Ovary (tissue), 10 donors: ENCODE data around the gene KIF3B. TPM values are rescaled to one million over a fixed set of nuclear protein-coding genes. Genes with fewer than 3 reads are reported as not detected.

Experiments
- DNase-seq, 5 donors: peaks; one replicate each; pipeline ENCODE4 v3.0.0-alpha.2; 2019 to 2020
- H3K27ac ChIP-seq, 2 donors: fragments of 200-600 bp; one replicate each; pipeline versions ENCODE4 v1.5.1 to v1.8.0; 2019 to 2022
- H3K27me3 ChIP-seq: fragments of 200-600 bp; one replicate; pipeline ENCODE4 v1.8.0; 2022
- H3K36me3 ChIP-seq: fragments of 200-600 bp; sonication (generic); one replicate; pipeline ENCODE4 v1.5.1; 2019
- H3K4me1 ChIP-seq: one replicate; pipeline ENCODE4 v1.8.1; 2013; ENCODE audit warnings: mild to moderate bottlenecking, moderate library complexity; ENCODE audit not compliant: insufficient read depth
- H3K4me3 ChIP-seq: fragments of 200-600 bp; sonication (generic); one replicate; pipeline ENCODE4 v1.5.1; 2017
- H3K9me3 ChIP-seq, 2 donors: fragments of 200-600 bp in 1 of 2; sonication (generic) in 1 of 2; one replicate each; pipeline versions ENCODE4 v1.5.1 to v1.8.1; 2013 to 2019; ENCODE audit warnings: mild to moderate bottlenecking in 1 of 2, moderate library complexity in 1 of 2
- EP300 ChIP-seq: sonication (generic); formaldehyde crosslinking; IDR thresholded peaks from one replicate; pipeline ENCODE4 v1.6.1; 2017; ENCODE audit warnings: antibody characterized with exemption
- POLR2A ChIP-seq: fragments of 450-650 bp; IDR thresholded peaks from one replicate; pipeline ENCODE4 v1.6.1; 2017; ENCODE audit warnings: antibody characterized with exemption, mild to moderate bottlenecking, moderate library complexity
- WGBS, 3 donors: extraction: QIAGEN DNeasy Blood & Tissue Kit in 1 of 3; methylation state at CpG; one replicate each; pipeline versions ENCODE4 v1.1.5 to v1.1.7; 2013 to 2017; 5-methylcytosine and 5-hydroxymethylcytosine counted together
- intact Hi-C, 4 donors: fragments of 100-400 bp; cut with DNase I; formaldehyde crosslinking; loops; one replicate each; pipeline versions ENCODE4 v1.11.0 to v1.15.1; 2022 to 2023
- long read RNA-seq, 3 donors: library from polyadenylated mRNA in 2 of 3; unstranded in 2 of 3; transcript quantifications; one replicate each; pipeline ENCODE4 v2.0.0 and lab custom pipeline, GENCODE V29; 2021 to 2026
- polyA plus RNA-seq, 2 donors: library from polyadenylated mRNA; stranded (reverse); fragments of 200-250 nt in 1 of 2; fragments of 350-450 nt in 1 of 2; fragmentation: Illumina TruSeq in 1 of 2; extraction: RNeasy Lipid Tissue Mini Kit (QIAGEN cat#74804) in 1 of 2; gene quantifications; one replicate each; pipeline ENCODE4 v1.2.3, GENCODE V29; 2013 to 2014
- total RNA-seq, 7 donors: library from RNA; depleted of rRNA in 2 of 7; stranded (reverse); fragments of >200 nt in 2 of 7; fragmentation: NEBNext Ultra II Directional in 3 of 7; extraction: Animal tissue kit (Norgen Biotek cat#: 25700) in 3 of 7; gene quantifications; one replicate each; pipeline versions ENCODE4 v1.1.0 to v1.2.4, GENCODE V29; 2016 to 2023
- TF ChIP-seq, protein P1 (sequence below), 3 donors: fragments of 450-650 bp in 2 of 3; fragments of 200-600 bp in 1 of 3; IDR thresholded peaks; one replicate each; pipeline versions ENCODE4 v1.5.1 to v1.8.0; 2016 to 2022; ENCODE audit warnings: antibody characterized with exemption in 3 of 3, mild to moderate bottlenecking in 1 of 3
- donor health status: DM: no; HTN: no; CAD: no; lungs with moderate emphysema.
- donor health status: DM: no; HTN: no; CAD: no.
- donor health status: Bipolar disorder and iron deficiency.
- donor health status: DM: yes; HTN: yes; CAD: no.
- donor health status: DM: no; HTN: no; CAD: no.
- donor health status: DM: yes; HTN: yes; CAD: no.

Gene KIF3B
- total RNA-seq (10 to 100 TPM; 13.8 to 28.5 (median 23.7) TPM), polyA plus RNA-seq (10 to 100 TPM; 10.6 to 29.8 TPM)
- long read RNA-seq, donor 1, partial matches to known transcripts = 15 of 17 reads
- long read RNA-seq, donor 1, other reads (novel, unspliced or antisense) = 2 of 17 reads
- long read RNA-seq, donor 2 = 0 reads
- long read RNA-seq, donor 3, full-length matches to known transcripts = 8 of 16 reads
- long read RNA-seq, donor 3, partial matches to known transcripts = 7 of 16 reads
- long read RNA-seq, donor 3, other reads (novel, unspliced or antisense) = 1 of 16 reads

GRCh38 chr20:32277361-32278198, at the start of gene KIF3B:
KIF3B (plus strand) TSS chr20:32277651; CDS start chr20:32309778, 32,127 bp downstream.
- peak within 1 kb of the TSS; percentile 78 for H3K4me3 ChIP-seq
- H3K27ac ChIP-seq = peak within 1 kb of the TSS in 1 of 2 donors; percentile 76
- TF ChIP-seq, protein P1, sequence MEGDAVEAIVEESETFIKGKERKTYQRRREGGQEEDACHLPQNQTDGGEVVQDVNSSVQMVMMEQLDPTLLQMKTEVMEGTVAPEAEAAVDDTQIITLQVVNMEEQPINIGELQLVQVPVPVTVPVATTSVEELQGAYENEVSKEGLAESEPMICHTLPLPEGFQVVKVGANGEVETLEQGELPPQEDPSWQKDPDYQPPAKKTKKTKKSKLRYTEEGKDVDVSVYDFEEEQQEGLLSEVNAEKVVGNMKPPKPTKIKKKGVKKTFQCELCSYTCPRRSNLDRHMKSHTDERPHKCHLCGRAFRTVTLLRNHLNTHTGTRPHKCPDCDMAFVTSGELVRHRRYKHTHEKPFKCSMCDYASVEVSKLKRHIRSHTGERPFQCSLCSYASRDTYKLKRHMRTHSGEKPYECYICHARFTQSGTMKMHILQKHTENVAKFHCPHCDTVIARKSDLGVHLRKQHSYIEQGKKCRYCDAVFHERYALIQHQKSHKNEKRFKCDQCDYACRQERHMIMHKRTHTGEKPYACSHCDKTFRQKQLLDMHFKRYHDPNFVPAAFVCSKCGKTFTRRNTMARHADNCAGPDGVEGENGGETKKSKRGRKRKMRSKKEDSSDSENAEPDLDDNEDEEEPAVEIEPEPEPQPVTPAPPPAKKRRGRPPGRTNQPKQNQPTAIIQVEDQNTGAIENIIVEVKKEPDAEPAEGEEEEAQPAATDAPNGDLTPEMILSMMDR (IDR thresholded peaks at IDR 0.05) = no peak
- TF ChIP-seq POLR2A (peak; percentile 35), EP300 (no peak)
- no peaks in the 10 kb centered on the region for H3K36me3 ChIP-seq
- DNase-seq = peak; percentile 88 to 90 (median 88)
- H3K4me1 ChIP-seq = peaks cover 4% of the 10 kb centered on the region
- 0 to 2% (median 1%) methylated on average over 32 to 62 of the region's 62 CpGs for WGBS, 3 donors
- no peaks in the 10 kb centered on the region for H3K9me3 ChIP-seq
- no peaks in the 10 kb centered on the region for H3K27me3 ChIP-seq
- intact Hi-C loops = no loop called here

DNA sequence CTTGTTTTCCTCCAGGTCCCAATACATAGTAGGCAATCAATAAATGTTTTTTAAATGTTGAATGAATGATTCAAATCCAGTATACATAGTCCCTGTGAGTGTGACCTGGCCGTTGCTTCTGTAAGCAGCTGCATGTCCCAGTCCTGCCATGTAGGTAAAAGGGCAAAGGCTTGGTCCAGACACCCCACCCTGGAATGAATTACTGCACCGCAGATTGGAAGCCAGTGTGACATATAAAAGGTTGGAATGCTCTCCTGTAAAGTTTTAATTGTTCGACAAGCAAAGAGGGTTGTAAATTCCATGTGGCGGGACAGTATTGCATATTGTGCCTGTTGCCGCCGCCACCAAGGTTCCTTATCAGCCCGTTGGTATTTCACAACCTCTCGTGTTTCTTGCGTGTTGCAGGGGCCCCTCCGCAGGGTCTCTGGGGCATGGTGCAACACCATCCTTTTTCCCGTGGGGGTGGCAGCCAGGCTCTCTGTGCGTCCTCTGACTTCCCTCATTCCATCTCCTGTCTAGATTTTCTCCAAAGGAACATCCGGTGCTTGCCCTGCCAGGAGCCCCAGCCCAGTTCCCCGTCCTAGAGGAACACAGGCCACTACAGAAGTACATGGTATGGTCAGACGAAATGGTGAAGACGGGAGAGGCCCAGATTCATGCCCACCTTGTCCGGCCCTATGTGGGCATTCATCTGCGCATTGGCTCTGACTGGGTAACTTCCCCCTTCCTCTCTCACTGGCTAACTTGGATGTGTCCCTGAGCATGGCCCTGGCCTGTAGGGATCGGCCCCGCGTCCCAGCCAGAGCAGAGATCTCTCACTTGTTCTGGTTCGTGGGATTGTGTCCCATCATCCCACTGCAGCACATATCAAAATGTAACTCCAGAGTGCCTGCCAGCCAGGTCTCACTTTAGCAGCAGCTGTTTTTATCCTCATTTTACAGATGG, 49.4 kb upstream of the KIF3B start:
- WGBS, 3 donors = 78 to 87% (median 82%) methylated on average over 22 of the region's 22 CpGs
- H3K27ac ChIP-seq = no peak overlapping the region

GRCh38 chr20:32229251-32229747, 48.2 kb upstream of the KIF3B start:
- WGBS, 3 donors = 88 to 96% (median 92%) methylated on average over 5 of the region's 5 CpGs
- H3K36me3 ChIP-seq = no peaks in the 10 kb centered on the region

More for the DNA sequence above, 49.4 kb upstream of the KIF3B start:
- no peaks in the 10 kb centered on the region for H3K4me1 ChIP-seq
- no peak overlapping the region for H3K4me3 ChIP-seq
- TF ChIP-seq EP300 (no peak), POLR2A (no peak)
- TF ChIP-seq, protein P1 (IDR thresholded peaks at IDR 0.05) = no peak
- H3K9me3 ChIP-seq = no peaks in the 10 kb centered on the region
- no peak for DNase-seq
- no peaks in the 10 kb centered on the region for H3K27me3 ChIP-seq
- intact Hi-C loops = no loop called here
- H3K36me3 ChIP-seq = no peaks in the 10 kb centered on the region

More at GRCh38 chr20:32229251-32229747, 48.2 kb upstream of the KIF3B start:
- Histone ChIP-seq H3K4me3 (no peak overlapping the region), H3K27me3 (no peaks in the 10 kb centered on the region), H3K4me1 (no peaks in the 10 kb centered on the region), H3K9me3 (no peaks in the 10 kb centered on the region), H3K27ac (no peak overlapping the region)
- DNase-seq = no peak
- TF ChIP-seq, protein P1 (IDR thresholded peaks at IDR 0.05) = no peak
- no peak for TF ChIP-seq EP300
- TF ChIP-seq POLR2A = no peak
- intact Hi-C loops = no loop called here
